RWPE2 (cell line): ENCODE results near the gene GNMT.

Source experiments
- ATAC-seq: fragments of 200-7000 bp; cut with Tn5 transposase; 3 replicates; pipeline ENCODE4 v1.9.1; 2021; ENCODE audit warnings: low read depth
- DNase-seq: peaks from one replicate; pipeline ENCODE4 v3.0.0-alpha.2; 2020; ENCODE audit warnings: low spot score
- H3K27ac ChIP-seq: fragments of 450-650 bp; 2 replicates; pipeline ENCODE4 v1.5.1; 2017; ENCODE audit warnings: mild to moderate bottlenecking; ENCODE audit not compliant: poor library complexity, severe bottlenecking
- H3K27me3 ChIP-seq: fragments of 250-450 bp; sonication (Bioruptor Pico); 2 replicates; pipeline ENCODE4 v1.5.1; 2021; ENCODE audit warnings: mild to moderate bottlenecking, moderate library complexity; ENCODE audit not compliant: insufficient read depth, poor library complexity, severe bottlenecking
- H3K36me3 ChIP-seq: fragments of 250-450 bp; sonication (Bioruptor Pico); 2 replicates; pipeline ENCODE4 v1.5.1; 2020; ENCODE audit warnings: low read depth, mild to moderate bottlenecking, moderate library complexity
- H3K4me1 ChIP-seq: fragments of 250-450 bp; sonication (Bioruptor Pico); 2 replicates; pipeline ENCODE4 v1.5.1; 2021; ENCODE audit warnings: mild to moderate bottlenecking, moderate library complexity; ENCODE audit not compliant: insufficient read depth, poor library complexity, severe bottlenecking
- H3K4me3 ChIP-seq: fragments of 250-450 bp; sonication (Bioruptor Pico); 2 replicates; pipeline ENCODE4 v1.5.1; 2021; ENCODE audit warnings: mild to moderate bottlenecking, moderate library complexity; ENCODE audit not compliant: severe bottlenecking
- H3K9me3 ChIP-seq: fragments of 250-450 bp; sonication (Bioruptor Pico); 2 replicates; pipeline ENCODE4 v1.5.1; 2021; ENCODE audit warnings: mild to moderate bottlenecking, moderate library complexity; ENCODE audit not compliant: severe bottlenecking
- TF ChIP-seq, protein P1 (sequence below): fragments of 450-650 bp; IDR thresholded peaks from one replicate; pipeline ENCODE4 v1.5.1; 2017; ENCODE audit warnings: mild to moderate bottlenecking, moderate library complexity; ENCODE audit not compliant: poor library complexity, severe bottlenecking

Gene GNMT

GRCh38 chr6:42968126-42968701, 7.7 kb downstream of the GNMT start:
- ATAC-seq, result no peak
- peaks cover 5% of the 10 kb centered on the region for H3K4me1 ChIP-seq
- TF ChIP-seq, protein P1, sequence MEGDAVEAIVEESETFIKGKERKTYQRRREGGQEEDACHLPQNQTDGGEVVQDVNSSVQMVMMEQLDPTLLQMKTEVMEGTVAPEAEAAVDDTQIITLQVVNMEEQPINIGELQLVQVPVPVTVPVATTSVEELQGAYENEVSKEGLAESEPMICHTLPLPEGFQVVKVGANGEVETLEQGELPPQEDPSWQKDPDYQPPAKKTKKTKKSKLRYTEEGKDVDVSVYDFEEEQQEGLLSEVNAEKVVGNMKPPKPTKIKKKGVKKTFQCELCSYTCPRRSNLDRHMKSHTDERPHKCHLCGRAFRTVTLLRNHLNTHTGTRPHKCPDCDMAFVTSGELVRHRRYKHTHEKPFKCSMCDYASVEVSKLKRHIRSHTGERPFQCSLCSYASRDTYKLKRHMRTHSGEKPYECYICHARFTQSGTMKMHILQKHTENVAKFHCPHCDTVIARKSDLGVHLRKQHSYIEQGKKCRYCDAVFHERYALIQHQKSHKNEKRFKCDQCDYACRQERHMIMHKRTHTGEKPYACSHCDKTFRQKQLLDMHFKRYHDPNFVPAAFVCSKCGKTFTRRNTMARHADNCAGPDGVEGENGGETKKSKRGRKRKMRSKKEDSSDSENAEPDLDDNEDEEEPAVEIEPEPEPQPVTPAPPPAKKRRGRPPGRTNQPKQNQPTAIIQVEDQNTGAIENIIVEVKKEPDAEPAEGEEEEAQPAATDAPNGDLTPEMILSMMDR, result no peak
- no peaks in the 10 kb centered on the region for H3K27me3 ChIP-seq
- no peak overlapping the region for H3K27ac ChIP-seq
- H3K36me3 ChIP-seq, result no peaks in the 10 kb centered on the region
- no peaks in the 10 kb centered on the region for H3K9me3 ChIP-seq
- H3K4me3 ChIP-seq, result no peak overlapping the region
- no peak for DNase-seq

GRCh38 chr6:42968783-42969182, 8.2 kb downstream of the GNMT start:
- no peak overlapping the region for H3K4me3 ChIP-seq
- no peaks in the 10 kb centered on the region for H3K9me3 ChIP-seq
- no peak overlapping the region for H3K27ac ChIP-seq
- peaks cover 5% of the 10 kb centered on the region for H3K4me1 ChIP-seq
- TF ChIP-seq, protein P1, result no peak
- no peaks in the 10 kb centered on the region for H3K27me3 ChIP-seq
- no peaks in the 10 kb centered on the region for H3K36me3 ChIP-seq
- ATAC-seq, result no peak
- DNase-seq, result no peak

DNA sequence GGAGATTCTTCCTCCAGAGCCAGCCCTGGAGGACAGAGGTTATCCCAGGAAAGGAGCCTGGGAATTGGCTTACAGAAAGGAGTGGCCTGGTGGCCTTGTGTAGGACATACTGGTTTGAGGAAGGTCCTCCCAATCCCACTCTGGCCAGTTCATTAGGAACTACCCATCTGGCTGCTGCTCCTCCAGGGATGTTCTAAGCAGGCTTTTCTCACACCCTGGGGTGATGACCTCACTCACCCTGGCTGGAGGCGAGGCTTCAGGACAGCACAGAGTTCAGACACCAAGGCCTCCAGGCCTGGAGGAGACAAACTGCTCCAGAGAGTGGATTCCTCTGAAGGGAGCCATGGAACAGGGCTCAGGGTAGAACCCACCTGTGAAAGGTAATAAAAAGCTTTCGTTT, 8.9 kb downstream of the GNMT start:
- H3K4me1 ChIP-seq, result peaks cover 5% of the 10 kb centered on the region
- no peaks in the 10 kb centered on the region for H3K27me3 ChIP-seq
- H3K4me3 ChIP-seq, result no peak overlapping the region
- TF ChIP-seq, protein P1, result no peak
- no peak overlapping the region for H3K27ac ChIP-seq
- ATAC-seq, result no peak
- no peaks in the 10 kb centered on the region for H3K36me3 ChIP-seq
- no peak for DNase-seq
- no peaks in the 10 kb centered on the region for H3K9me3 ChIP-seq

DNA sequence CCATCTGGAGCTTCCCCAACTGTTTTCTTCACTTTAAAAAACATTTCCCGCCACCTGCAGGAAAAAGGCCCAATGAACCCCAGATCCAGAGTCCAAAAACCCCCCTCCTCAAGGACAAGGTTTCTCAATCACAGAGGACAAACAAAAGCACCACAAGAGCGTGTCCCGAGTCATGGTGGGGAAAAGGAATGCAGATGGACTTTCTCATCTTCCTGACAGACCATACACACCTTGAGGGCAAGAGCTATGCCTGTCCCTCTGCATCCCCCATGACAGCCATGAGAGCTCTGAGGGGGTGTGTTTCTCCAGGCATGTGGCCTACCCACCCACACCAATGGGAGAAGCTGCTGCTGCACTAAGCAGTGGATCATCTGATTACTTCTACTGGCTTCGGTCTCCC, 9.4 kb downstream of the GNMT start:
- no peak for ATAC-seq
- Histone ChIP-seq H3K27ac (no peak overlapping the region), H3K9me3 (no peaks in the 10 kb centered on the region), H3K4me3 (no peak overlapping the region), H3K4me1 (peaks cover 5% of the 10 kb centered on the region), H3K27me3 (no peaks in the 10 kb centered on the region), H3K36me3 (no peaks in the 10 kb centered on the region)
- no peak for DNase-seq
- TF ChIP-seq, protein P1, result no peak

- Histone ChIP-seq H3K27ac (no peak overlapping the region), H3K36me3 (no peaks in the 10 kb centered on the region), H3K4me1 (peaks cover 5% of the 10 kb centered on the region), H3K9me3 (no peaks in the 10 kb centered on the region), H3K4me3 (no peak overlapping the region), H3K27me3 (no peaks in the 10 kb centered on the region)
- ATAC-seq (peak; percentile 55), DNase-seq (no peak)
- TF ChIP-seq, protein P1, result no peak
These were observed 10.5 kb downstream of the GNMT start for GRCh38 chr6:42970871-42971612.
